Common myeloid progenitor, CD34-positive (primary cell): Measurements from ENCODE around the gene IGSF9B. TPM values are rescaled to one million over a fixed set of nuclear protein-coding genes. Genes with fewer than 3 reads are reported as not detected.
"Not testable (repeated sequence)": the region's sequence is repeated elsewhere in the genome, so short reads cannot be mapped to it uniquely, and the experiment has no call there.

Experiments
- CTCF ChIA-PET: fragments of 350-600 bp; sonication (Branson Sonifier 250); formaldehyde crosslinking; loops from one replicate; lab custom pipeline; 2021; ENCODE audit warnings: antibody characterized with exemption; lab: Charles Lee
- POLR2A ChIA-PET: fragments of 350-600 bp; sonication (Branson Sonifier 250); formaldehyde crosslinking; loops from one replicate; lab custom pipeline; 2021; ENCODE audit warnings: antibody characterized with exemption; lab: Charles Lee
- DNase-seq, 3 donors: peaks; one replicate each; pipeline versions ENCODE4 v3.0.0 to v3.0.0-alpha.2; 2013
- H3K27ac ChIP-seq, 2 experiments: 1 replicate in 1 of 2; 2 replicates in 1 of 2; pipeline ENCODE4 v1.7.0; 2013; ENCODE audit warnings: inconsistent platforms in 2 of 2, low read length in 2 of 2, mild to moderate bottlenecking in 2 of 2, low read depth in 1 of 2, moderate library complexity in 1 of 2; ENCODE audit not compliant: severe bottlenecking in 2 of 2, insufficient read depth in 1 of 2, poor library complexity in 1 of 2
- H3K27me3 ChIP-seq, 5 experiments: replicated peaks in 2 of 5; 1 replicate in 3 of 5; 2 replicates in 2 of 5; pipeline versions ENCODE4 v1.6.1 to v1.7.0; 2013; ENCODE audit warnings: low read length in 4 of 5, mild to moderate bottlenecking in 2 of 5, moderate library complexity in 2 of 5, inconsistent platforms in 1 of 5; ENCODE audit not compliant: insufficient read depth in 5 of 5, control insufficient read depth in 4 of 5
- H3K36me3 ChIP-seq, 4 experiments: 1 replicate in 2 of 4; 2 replicates in 2 of 4; pipeline versions ENCODE4 v1.6.1 to v1.7.0; 2013; ENCODE audit warnings: low read length in 3 of 4, control low read depth in 1 of 4, mild to moderate bottlenecking in 1 of 4; ENCODE audit not compliant: control insufficient read depth in 4 of 4, insufficient read depth in 4 of 4
- H3K4me1 ChIP-seq, 4 experiments: 1 replicate in 3 of 4; 2 replicates in 1 of 4; pipeline versions ENCODE4 v1.6.1 to v1.7.1; 2013; ENCODE audit warnings: low read length in 3 of 4, mild to moderate bottlenecking in 3 of 4, control low read depth in 1 of 4, inconsistent platforms in 1 of 4, moderate library complexity in 1 of 4; ENCODE audit not compliant: control insufficient read depth in 4 of 4, insufficient read depth in 4 of 4; ENCODE audit errors: control extremely low read depth in 1 of 4
- H3K4me3 ChIP-seq, 7 experiments: 1 replicate in 4 of 7; 2 replicates in 3 of 7; pipeline versions ENCODE4 v1.5.1 to v1.7.0; 2013; ENCODE audit warnings: mild to moderate bottlenecking in 7 of 7, low read length in 6 of 7, moderate library complexity in 6 of 7, inconsistent platforms in 2 of 7, low read depth in 2 of 7, control low read depth in 1 of 7; ENCODE audit not compliant: insufficient read depth in 4 of 7, control insufficient read depth in 1 of 7; ENCODE audit errors: extremely low read depth in 1 of 7
- H3K9me3 ChIP-seq, 5 experiments: 1 replicate in 4 of 5; 2 replicates in 1 of 5; pipeline versions ENCODE4 v1.6.1 to v1.7.1; 2013; ENCODE audit warnings: low read length in 4 of 5, mild to moderate bottlenecking in 2 of 5, inconsistent platforms in 1 of 5, low read depth in 1 of 5, moderate library complexity in 1 of 5; ENCODE audit not compliant: control insufficient read depth in 4 of 5, insufficient read depth in 2 of 5; ENCODE audit errors: control extremely low read depth in 1 of 5
- WGBS: methylation state at CpG from one replicate; pipeline ENCODE4 v1.1.5; 2013; ENCODE audit not compliant: insufficient coverage; 5-methylcytosine and 5-hydroxymethylcytosine counted together
- polyA plus RNA-seq: library from polyadenylated mRNA; unstranded; fragments of 120-200 nt; gene quantifications from one replicate; pipeline ENCODE4 v1.2.1, GENCODE V29; 2013

IGSF9B gene
- 0.53 TPM for polyA plus RNA-seq

GRCh38 chr11:133956650-133957633, at the start of gene IGSF9B:
TSS of gene IGSF9B (minus strand) at chr11:133956968. CDS start at chr11:133956754, 214 bp downstream.
- POLR2A ChIA-PET = no interaction called here
- Histone ChIP-seq H3K4me3 (peak within 1 kb of the TSS; percentile 8 to 84 (median 59)), H3K27ac (no peak within 1 kb of the TSS), H3K27me3 (peaks cover 0 to 84% (median 40%) of the 10 kb centered on the region in 5 experiments), H3K9me3 (no peaks in the 10 kb centered on the region), H3K4me1 (peaks cover 0 to 26% (median 14%) of the 10 kb centered on the region in 4 experiments), H3K36me3 (no peaks in the 10 kb centered on the region)
- WGBS = under 1% methylated on average over 84 of the region's 100 CpGs
- peak; percentile 75 to 86 (median 85) for DNase-seq
- CTCF ChIA-PET = interaction anchor here (1.0 to 1.1 kb wide), 2 partner anchors 10 to 77 kb away, joined by 3 to 4 read pairs; no protein-coding TSS in a partner anchor

- Histone ChIP-seq H3K27me3 (peaks cover 0 to 12% (median 0%) of the 10 kb centered on the region in 5 experiments), H3K36me3 (no peaks in the 10 kb centered on the region), H3K4me3 (no peak overlapping the region), H3K27ac (no peak overlapping the region), H3K9me3 (no peaks in the 10 kb centered on the region), H3K4me1 (no peaks in the 10 kb centered on the region)
- POLR2A ChIA-PET = no interaction called here
- DNase-seq = no peak
- CTCF ChIA-PET = interaction anchor here (0.6 kb wide), 1 partner anchor 12 kb away, joined by 3 read pairs; no protein-coding TSS in a partner anchor
- WGBS = 71% methylated on average over 6 of the region's 10 CpGs
These were observed 47.9 kb upstream of the IGSF9B start for GRCh38 chr11:134004496-134005172.

GRCh38 chr11:134003792-134004495, 47.2 kb upstream of the IGSF9B start:
- ChIA-PET CTCF (no interaction called here), POLR2A (no interaction called here)
- Histone ChIP-seq H3K27me3 (peaks cover 0 to 11% (median 0%) of the 10 kb centered on the region in 5 experiments), H3K36me3 (no peaks in the 10 kb centered on the region), H3K27ac (no peak overlapping the region), H3K4me1 (no peaks in the 10 kb centered on the region), H3K9me3 (no peaks in the 10 kb centered on the region), H3K4me3 (no peak overlapping the region)
- DNase-seq = no peak
- WGBS = 86% methylated on average over 6 of the region's 9 CpGs

GRCh38 chr11:134002819-134003218, 46.1 kb upstream of the IGSF9B start:
- WGBS = 95% methylated on average over 22 of the region's 37 CpGs
- H3K36me3 ChIP-seq, H3K4me1 ChIP-seq, H3K27me3 ChIP-seq, DNase-seq, POLR2A ChIA-PET, CTCF ChIA-PET, H3K4me3 ChIP-seq, H3K9me3 ChIP-seq, H3K27ac ChIP-seq: not testable (repeated sequence)

- H3K4me1 ChIP-seq, H3K36me3 ChIP-seq, H3K27ac ChIP-seq, H3K9me3 ChIP-seq, DNase-seq, H3K4me3 ChIP-seq, H3K27me3 ChIP-seq, CTCF ChIA-PET, POLR2A ChIA-PET: not testable (repeated sequence)
- 84% methylated on average over 4 of the region's 10 CpGs for WGBS
These were observed 45.6 kb upstream of the IGSF9B start for GRCh38 chr11:134002338-134002737.

- 100% methylated on average over 4 of the region's 6 CpGs for WGBS
- H3K9me3 ChIP-seq = no peaks in the 10 kb centered on the region
- peaks cover 0 to 3% (median 0%) of the 10 kb centered on the region in 5 experiments for H3K27me3 ChIP-seq
- no peak overlapping the region for H3K27ac ChIP-seq
- no peaks in the 10 kb centered on the region for H3K36me3 ChIP-seq
- H3K4me3 ChIP-seq = no peak overlapping the region
- no peaks in the 10 kb centered on the region for H3K4me1 ChIP-seq
- DNase-seq = no peak
- POLR2A ChIA-PET = no interaction called here
- CTCF ChIA-PET = no interaction called here
These were observed 44.8 kb upstream of the IGSF9B start for GRCh38 chr11:134001596-134001995.
